SK-N-SH (cell line): ENCODE results near the gene EFCAB6.

Experiments
- FOXM1 ChIP-seq: IDR thresholded peaks from 2 replicates; pipeline ENCODE4 v1.4.0; 2012; ENCODE audit warnings: low read depth, mild to moderate bottlenecking
- POLR2AphosphoS5 ChIP-seq: IDR thresholded peaks from 2 replicates; pipeline ENCODE4 v1.6.1; 2012; ENCODE audit warnings: low read depth, low read length
- TAF1 ChIP-seq: IDR thresholded peaks from 2 replicates; pipeline ENCODE4 v1.6.1; 2012; ENCODE audit warnings: low read depth, mild to moderate bottlenecking, low read length, moderate library complexity, borderline replicate concordance
- YY1 ChIP-seq: IDR thresholded peaks from 2 replicates; pipeline ENCODE4 v1.4.0; 2012; ENCODE audit warnings: low read depth, mild to moderate bottlenecking
- TF ChIP-seq, protein P1 (sequence below): fragments of 200-600 bp; sonication (generic); IDR thresholded peaks from 2 replicates; pipeline ENCODE4 v1.6.1; 2017; ENCODE audit warnings: antibody characterized with exemption, mild to moderate bottlenecking, moderate library complexity
- TF ChIP-seq, protein P2 (sequence below): IDR thresholded peaks from 2 replicates; pipeline ENCODE4 v1.4.0; 2012; ENCODE audit warnings: low read depth
- TF ChIP-seq, protein P3 (sequence below): IDR thresholded peaks from 2 replicates; pipeline ENCODE4; 2012

DNA sequence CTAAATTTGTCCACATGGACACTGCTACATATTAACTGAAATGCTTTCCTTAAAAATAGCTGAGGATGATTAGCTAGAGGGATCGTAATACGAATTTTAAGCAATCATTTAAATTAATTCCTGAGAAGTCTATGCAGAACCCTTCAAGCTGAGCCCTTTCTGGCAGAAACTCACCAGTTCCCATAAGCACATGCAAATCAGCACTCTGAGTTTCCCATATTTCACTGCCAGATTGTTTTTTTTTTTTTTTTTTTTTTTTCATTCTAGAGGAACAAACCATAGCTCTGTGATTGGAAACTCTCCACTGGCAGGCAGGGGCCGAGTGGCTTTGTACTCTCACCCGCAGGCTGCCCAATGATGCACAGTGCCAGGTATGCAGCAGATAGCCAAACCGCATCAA is 145.6 kb downstream of the EFCAB6 start:
- TF ChIP-seq, protein P1, sequence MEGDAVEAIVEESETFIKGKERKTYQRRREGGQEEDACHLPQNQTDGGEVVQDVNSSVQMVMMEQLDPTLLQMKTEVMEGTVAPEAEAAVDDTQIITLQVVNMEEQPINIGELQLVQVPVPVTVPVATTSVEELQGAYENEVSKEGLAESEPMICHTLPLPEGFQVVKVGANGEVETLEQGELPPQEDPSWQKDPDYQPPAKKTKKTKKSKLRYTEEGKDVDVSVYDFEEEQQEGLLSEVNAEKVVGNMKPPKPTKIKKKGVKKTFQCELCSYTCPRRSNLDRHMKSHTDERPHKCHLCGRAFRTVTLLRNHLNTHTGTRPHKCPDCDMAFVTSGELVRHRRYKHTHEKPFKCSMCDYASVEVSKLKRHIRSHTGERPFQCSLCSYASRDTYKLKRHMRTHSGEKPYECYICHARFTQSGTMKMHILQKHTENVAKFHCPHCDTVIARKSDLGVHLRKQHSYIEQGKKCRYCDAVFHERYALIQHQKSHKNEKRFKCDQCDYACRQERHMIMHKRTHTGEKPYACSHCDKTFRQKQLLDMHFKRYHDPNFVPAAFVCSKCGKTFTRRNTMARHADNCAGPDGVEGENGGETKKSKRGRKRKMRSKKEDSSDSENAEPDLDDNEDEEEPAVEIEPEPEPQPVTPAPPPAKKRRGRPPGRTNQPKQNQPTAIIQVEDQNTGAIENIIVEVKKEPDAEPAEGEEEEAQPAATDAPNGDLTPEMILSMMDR, result no peak
- TF ChIP-seq, protein P2, sequence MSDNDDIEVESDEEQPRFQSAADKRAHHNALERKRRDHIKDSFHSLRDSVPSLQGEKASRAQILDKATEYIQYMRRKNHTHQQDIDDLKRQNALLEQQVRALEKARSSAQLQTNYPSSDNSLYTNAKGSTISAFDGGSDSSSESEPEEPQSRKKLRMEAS, result no peak
- no peak for TF ChIP-seq POLR2AphosphoS5
- TF ChIP-seq, protein P3, sequence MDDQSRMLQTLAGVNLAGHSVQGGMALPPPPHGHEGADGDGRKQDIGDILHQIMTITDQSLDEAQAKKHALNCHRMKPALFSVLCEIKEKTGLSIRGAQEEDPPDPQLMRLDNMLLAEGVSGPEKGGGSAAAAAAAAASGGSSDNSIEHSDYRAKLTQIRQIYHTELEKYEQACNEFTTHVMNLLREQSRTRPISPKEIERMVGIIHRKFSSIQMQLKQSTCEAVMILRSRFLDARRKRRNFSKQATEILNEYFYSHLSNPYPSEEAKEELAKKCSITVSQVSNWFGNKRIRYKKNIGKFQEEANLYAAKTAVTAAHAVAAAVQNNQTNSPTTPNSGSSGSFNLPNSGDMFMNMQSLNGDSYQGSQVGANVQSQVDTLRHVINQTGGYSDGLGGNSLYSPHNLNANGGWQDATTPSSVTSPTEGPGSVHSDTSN, result no peak
- TF ChIP-seq TAF1, result no peak
- no peak for TF ChIP-seq FOXM1
- no peak for TF ChIP-seq YY1
